Breast epithelium (tissue), 3 donors: ENCODE data around the gene NME7.

ENCODE experiments used
- CTCF ChIP-seq, 3 donors: fragments of 450-650 bp; IDR thresholded peaks; one replicate each; pipeline ENCODE4 v1.5.1; 2016 to 2017; ENCODE audit warnings: antibody characterized with exemption in 3 of 3, mild to moderate bottlenecking in 3 of 3, moderate library complexity in 3 of 3
- POLR2A ChIP-seq: fragments of 450-650 bp; IDR thresholded peaks from one replicate; pipeline ENCODE4 v1.6.1; 2016; ENCODE audit warnings: antibody characterized with exemption, mild to moderate bottlenecking, moderate library complexity
- POLR2AphosphoS5 ChIP-seq, 3 donors: sonication (generic); formaldehyde crosslinking; IDR thresholded peaks; one replicate each; pipeline ENCODE4 v1.6.1; 2017; ENCODE audit warnings: antibody characterized with exemption in 3 of 3

GRCh38 chr1:169119405-169119804 lies 248.2 kb downstream of the NME7 start:
- TF ChIP-seq CTCF (IDR thresholded peaks at IDR 0.05) (no peak), POLR2AphosphoS5 (IDR thresholded peaks at IDR 0.05) (no peak), POLR2A (no peak)
